WI38 (cell line): ENCODE measurements around the gene TSGA10.

ENCODE experiments used
- H3K4me3 ChIP-seq: 2 replicates; pipeline ENCODE4 v1.5.1; 2011; ENCODE audit warnings: low read depth, mild to moderate bottlenecking, control low read depth, low read length
- CTCF ChIP-seq: IDR thresholded peaks from 2 replicates; pipeline ENCODE4 v1.5.1; 2012; ENCODE audit warnings: low read depth, mild to moderate bottlenecking, control low read depth, low read length

TSGA10 gene

GRCh38 chr2:99111945-99112344, 42.8 kb downstream of the TSGA10 start:
- TF ChIP-seq CTCF, result no peak
- H3K4me3 ChIP-seq, result no peak overlapping the region

- H3K4me3 ChIP-seq, result no peak overlapping the region
- TF ChIP-seq CTCF, result no peak
These were observed 43.5 kb downstream of the TSGA10 start for GRCh38 chr2:99111236-99111635.

GRCh38 chr2:99106913-99107312, 47.8 kb downstream of the TSGA10 start:
- no peak for TF ChIP-seq CTCF
- H3K4me3 ChIP-seq, result no peak overlapping the region

GRCh38 chr2:99104006-99104405, 50.7 kb downstream of the TSGA10 start:
- H3K4me3 ChIP-seq, result no peak overlapping the region
- TF ChIP-seq CTCF, result no peak

- TF ChIP-seq CTCF, result no peak
- no peak overlapping the region for H3K4me3 ChIP-seq
These were observed 53.0 kb downstream of the TSGA10 start for GRCh38 chr2:99101697-99102096.

GRCh38 chr2:99096728-99097127, 58.0 kb downstream of the TSGA10 start:
- no peak overlapping the region for H3K4me3 ChIP-seq
- TF ChIP-seq CTCF, result no peak

GRCh38 chr2:99088017-99088416, 66.7 kb downstream of the TSGA10 start:
- H3K4me3 ChIP-seq, result no peak overlapping the region
- no peak for TF ChIP-seq CTCF
